Measurements from ENCODE around the gene INPP5F. TPM values are rescaled to one million over a fixed set of nuclear protein-coding genes. Genes with fewer than 3 reads are reported as not detected.

Gene INPP5F
- total and polyA plus RNA-seq, 2 experiments from 2014 or later = 41.4 to 86.0 TPM

DNA sequence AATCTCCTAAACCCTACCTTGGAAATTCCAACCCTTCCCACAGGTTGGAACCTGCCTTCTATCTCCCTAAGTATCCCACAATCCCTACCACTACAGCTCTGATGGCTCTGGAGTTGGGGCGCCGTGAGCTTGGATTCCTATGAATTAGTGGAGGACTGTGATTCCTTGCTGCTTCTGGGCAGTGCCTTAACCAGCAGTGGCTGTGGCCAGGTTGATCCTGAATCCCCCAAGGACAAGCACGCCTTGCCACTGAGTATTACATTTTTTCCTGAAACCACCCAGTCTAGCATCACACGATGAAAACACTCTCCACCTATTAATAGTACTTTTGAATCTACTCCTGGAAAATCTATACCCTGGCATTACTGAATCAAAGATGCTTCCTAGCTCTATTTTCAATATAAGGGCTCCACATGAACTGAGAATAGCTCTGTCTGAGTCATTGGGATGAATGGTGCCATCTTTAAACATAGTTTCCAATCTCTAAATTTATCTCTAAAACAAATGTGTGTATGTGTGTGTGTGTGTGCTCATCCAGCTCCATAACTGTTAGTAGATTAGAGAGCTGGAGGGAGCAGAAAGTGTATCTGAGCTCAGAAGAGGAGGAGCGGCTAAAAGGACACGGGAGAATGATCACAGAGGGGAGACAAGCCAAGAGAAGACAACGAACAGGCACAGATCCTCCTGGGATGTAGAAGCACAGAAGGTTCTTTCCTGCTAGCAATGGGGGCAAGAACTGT lies 11.9 kb upstream of the INPP5F start:
- no peak overlapping the region for H3K4me3 Mint-ChIP-seq
- peaks cover 9% of the 10 kb centered on the region for H3K27me3 Mint-ChIP-seq (ENCODE audit: insufficient read depth, low read depth, poor library complexity)
- TF ChIP-seq ZNF462 (CRISPR knock-in tag; IDR thresholded peaks at IDR 0.05) (no peak), NANOG (IDR thresholded peaks at IDR 0.05; ENCODE audit: borderline replicate concordance) (no peak)
- Histone ChIP-seq H3K36me3 (ENCODE audit: insufficient read depth) (0 out of 2 replicates have a peak, but pooled peaks cover 2% of the 10 kb centered on the region), H3K79me2 (replicated peaks; ENCODE audit: insufficient read depth) (no peaks in the 10 kb centered on the region), H3K9me2 (ENCODE audit: insufficient read depth) (no peaks in the 10 kb centered on the region), H3K4me2 (no peak overlapping the region), H3K4me3 (no peak overlapping the region), H3K4me1 (ENCODE audit: insufficient read depth) (peaks cover 5% of the 10 kb centered on the region; the same call in 1 of the 2 replicates), H2AFZ (peak overlapping the region; percentile 14; the same call in 1 of the 2 replicates), H3F3A (replicated peaks; ENCODE audit: low read depth) (no peaks in the 10 kb centered on the region), H4K20me1 (replicated peaks; ENCODE audit: insufficient read depth) (no peaks in the 10 kb centered on the region), H3K27me3 (ENCODE audit: insufficient read depth) (no peaks in the 10 kb centered on the region), H3K27ac (ENCODE audit: low read depth) (no peak overlapping the region)
- DNase-seq (ENCODE audit: low spot score) (no peak), ATAC-seq (no peak)
- H3K27ac Mint-ChIP-seq = no peak overlapping the region
- peaks cover 9% of the 10 kb centered on the region; the same call in 1 of the 3 replicates for H3K36me3 Mint-ChIP-seq (ENCODE audit: low read depth)
- peaks cover 10% of the 10 kb centered on the region for H3K4me1 Mint-ChIP-seq
- peaks cover 24% of the 10 kb centered on the region for H3K9me3 Mint-ChIP-seq

DNA sequence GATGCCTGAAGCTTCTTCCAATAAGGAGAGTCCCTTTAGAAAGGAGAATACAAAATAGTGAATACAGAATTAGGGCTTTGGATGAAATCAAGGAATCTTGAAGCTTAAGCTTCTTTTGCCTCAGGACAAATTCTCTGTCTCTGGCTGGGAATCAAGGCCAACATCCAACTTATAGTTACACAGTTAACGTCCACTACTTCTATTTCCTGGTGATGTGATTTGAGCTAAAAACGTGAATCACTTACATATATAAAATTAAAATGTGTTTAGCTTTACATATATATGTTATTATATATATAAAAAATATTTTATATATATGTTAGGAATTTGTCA lies 11.4 kb upstream of the INPP5F start:
- H3K9me2 ChIP-seq (ENCODE audit: insufficient read depth) = no peaks in the 10 kb centered on the region
- peaks cover 11% of the 10 kb centered on the region; the same call in 2 of the 3 replicates for H3K36me3 Mint-ChIP-seq (ENCODE audit: low read depth)
- H3K4me2 ChIP-seq = no peak overlapping the region
- H3K4me3 ChIP-seq = no peak overlapping the region
- H3K27ac ChIP-seq (ENCODE audit: low read depth) = no peak overlapping the region
- no peaks in the 10 kb centered on the region for H3K27me3 ChIP-seq (ENCODE audit: insufficient read depth)
- H3K27ac Mint-ChIP-seq = no peak overlapping the region
- no peak for TF ChIP-seq CREB1 (CRISPR knock-in tag; IDR thresholded peaks at IDR 0.05; ENCODE audit: low read depth)
- peaks cover 24% of the 10 kb centered on the region for H3K9me3 Mint-ChIP-seq
- peaks cover 9% of the 10 kb centered on the region for H3K27me3 Mint-ChIP-seq (ENCODE audit: insufficient read depth, low read depth, poor library complexity)
- ATAC-seq (no peak), DNase-seq (ENCODE audit: low spot score) (no peak)
- H2AFZ ChIP-seq = no peak overlapping the region; the same call in 1 of the 2 replicates
- H3K4me1 ChIP-seq (ENCODE audit: insufficient read depth) = peaks cover 5% of the 10 kb centered on the region; the same call in 1 of the 2 replicates
- no peaks in the 10 kb centered on the region for H3F3A ChIP-seq (replicated peaks; ENCODE audit: low read depth)
- H3K4me1 Mint-ChIP-seq = peaks cover 10% of the 10 kb centered on the region
- no peak overlapping the region for H3K4me3 Mint-ChIP-seq
- 0 out of 2 replicates have a peak, but pooled peaks cover 2% of the 10 kb centered on the region for H3K36me3 ChIP-seq (ENCODE audit: insufficient read depth)
- no peaks in the 10 kb centered on the region for H3K79me2 ChIP-seq (replicated peaks; ENCODE audit: insufficient read depth)
- H4K20me1 ChIP-seq (replicated peaks; ENCODE audit: insufficient read depth) = no peaks in the 10 kb centered on the region
